ENCODE measurements around the gene COMT. TPM values are rescaled to one million over a fixed set of nuclear protein-coding genes. Genes with fewer than 3 reads are reported as not detected.
A peak's percentile ranks its signal among the peaks of the same experiment; 100 is the strongest.

The COMT gene
- total and polyA plus RNA-seq, 4 donors: 75.3 to 430 (median 146) TPM

DNA sequence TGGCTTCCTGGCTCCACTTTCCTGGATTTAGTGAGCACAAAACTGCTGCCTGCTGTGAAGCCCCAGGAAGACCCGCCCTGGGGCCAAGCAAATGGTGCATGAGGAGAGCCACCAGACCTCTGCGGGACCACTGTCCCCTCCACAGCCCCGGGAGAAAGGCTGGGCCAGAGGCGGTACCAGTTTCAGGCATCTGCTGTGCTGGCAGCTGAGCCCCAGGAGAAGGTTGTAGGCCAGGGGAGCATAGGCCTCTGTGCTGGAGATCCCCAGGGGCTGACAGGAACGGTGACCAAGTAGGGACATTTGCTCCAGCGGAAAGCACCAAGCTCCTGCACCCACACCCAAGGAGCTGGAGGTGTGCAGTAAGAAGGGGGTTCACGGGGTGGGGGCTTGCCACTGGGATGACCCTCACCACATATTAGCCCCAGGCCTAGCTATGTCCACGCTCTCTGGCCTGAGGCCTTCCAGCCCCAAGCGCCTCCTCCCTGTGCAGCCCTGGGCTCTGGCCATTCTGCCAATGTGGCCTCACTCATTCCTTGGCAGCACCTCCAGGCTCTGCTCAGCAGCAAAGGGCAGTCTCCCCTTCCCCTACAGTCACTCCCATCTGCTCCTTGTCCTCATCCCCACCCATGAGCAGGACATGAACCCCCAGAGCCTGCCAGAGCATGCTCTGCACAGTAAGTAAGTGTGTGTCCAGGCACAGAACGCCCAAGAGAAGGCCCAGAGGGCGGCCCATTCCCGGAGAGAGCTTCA lies 24.0 kb upstream of the COMT start:
- Histone ChIP-seq H3K9ac (ENCODE audit: low read depth in 1 of 2, low read length in 2 of 2) (no peak overlapping the region), H3K4me1 (ENCODE audit: control insufficient read depth in 4 of 4, insufficient read depth in 4 of 4, low read length in 3 of 4) (no peaks in the 10 kb centered on the region), H3K36me3 (ENCODE audit: control insufficient read depth in 4 of 4, insufficient read depth in 3 of 4, low read depth in 1 of 4, low read length in 3 of 4) (peaks cover 21 to 57% (median 39%) of the 10 kb centered on the region in 4 donors), H3K27ac (ENCODE audit: low read depth in 1 of 2, low read length in 2 of 2) (no peak overlapping the region), H3K4me3 (ENCODE audit: low read depth in 1 of 3, low read length in 3 of 3) (no peak overlapping the region), H3K9me3 (ENCODE audit: control insufficient read depth in 4 of 4, low read length in 3 of 4) (no peaks in the 10 kb centered on the region), H3K27me3 (ENCODE audit: control insufficient read depth in 4 of 4, insufficient read depth in 4 of 4, low read length in 3 of 4) (no peaks in the 10 kb centered on the region)
- 97% methylated on average over 12 of the region's 12 CpGs for WGBS
- DNase-seq (ENCODE audit: low spot score): peak; percentile 29
- no peak for TF ChIP-seq RXRA (IDR thresholded peaks at IDR 0.05)
- TF ChIP-seq SP1 (IDR thresholded peaks at IDR 0.05): no peak
- TF ChIP-seq FOXA1 (IDR thresholded peaks at IDR 0.05): no peak
- no peak for TF ChIP-seq GABPA (IDR thresholded peaks at IDR 0.05 in 1 of 2, conservative IDR thresholded peaks at IDR 0.05 in 1 of 2)
- no peak for TF ChIP-seq HNF4A (conservative IDR thresholded peaks at IDR 0.05)
- no peak for TF ChIP-seq MAX (IDR thresholded peaks at IDR 0.05)
- TF ChIP-seq EGR1 (IDR thresholded peaks at IDR 0.05; ENCODE audit: low read depth in 2 of 2): no peak
- no peak for TF ChIP-seq YY1 (IDR thresholded peaks at IDR 0.05)
- TF ChIP-seq, protein P1, sequence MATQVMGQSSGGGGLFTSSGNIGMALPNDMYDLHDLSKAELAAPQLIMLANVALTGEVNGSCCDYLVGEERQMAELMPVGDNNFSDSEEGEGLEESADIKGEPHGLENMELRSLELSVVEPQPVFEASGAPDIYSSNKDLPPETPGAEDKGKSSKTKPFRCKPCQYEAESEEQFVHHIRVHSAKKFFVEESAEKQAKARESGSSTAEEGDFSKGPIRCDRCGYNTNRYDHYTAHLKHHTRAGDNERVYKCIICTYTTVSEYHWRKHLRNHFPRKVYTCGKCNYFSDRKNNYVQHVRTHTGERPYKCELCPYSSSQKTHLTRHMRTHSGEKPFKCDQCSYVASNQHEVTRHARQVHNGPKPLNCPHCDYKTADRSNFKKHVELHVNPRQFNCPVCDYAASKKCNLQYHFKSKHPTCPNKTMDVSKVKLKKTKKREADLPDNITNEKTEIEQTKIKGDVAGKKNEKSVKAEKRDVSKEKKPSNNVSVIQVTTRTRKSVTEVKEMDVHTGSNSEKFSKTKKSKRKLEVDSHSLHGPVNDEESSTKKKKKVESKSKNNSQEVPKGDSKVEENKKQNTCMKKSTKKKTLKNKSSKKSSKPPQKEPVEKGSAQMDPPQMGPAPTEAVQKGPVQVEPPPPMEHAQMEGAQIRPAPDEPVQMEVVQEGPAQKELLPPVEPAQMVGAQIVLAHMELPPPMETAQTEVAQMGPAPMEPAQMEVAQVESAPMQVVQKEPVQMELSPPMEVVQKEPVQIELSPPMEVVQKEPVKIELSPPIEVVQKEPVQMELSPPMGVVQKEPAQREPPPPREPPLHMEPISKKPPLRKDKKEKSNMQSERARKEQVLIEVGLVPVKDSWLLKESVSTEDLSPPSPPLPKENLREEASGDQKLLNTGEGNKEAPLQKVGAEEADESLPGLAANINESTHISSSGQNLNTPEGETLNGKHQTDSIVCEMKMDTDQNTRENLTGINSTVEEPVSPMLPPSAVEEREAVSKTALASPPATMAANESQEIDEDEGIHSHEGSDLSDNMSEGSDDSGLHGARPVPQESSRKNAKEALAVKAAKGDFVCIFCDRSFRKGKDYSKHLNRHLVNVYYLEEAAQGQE (IDR thresholded peaks at IDR 0.05): no peak
- TF ChIP-seq TAF1 (conservative IDR thresholded peaks at IDR 0.05): no peak
- TF ChIP-seq NR2F2 (IDR thresholded peaks at IDR 0.05): no peak
- TF ChIP-seq, protein P2, sequence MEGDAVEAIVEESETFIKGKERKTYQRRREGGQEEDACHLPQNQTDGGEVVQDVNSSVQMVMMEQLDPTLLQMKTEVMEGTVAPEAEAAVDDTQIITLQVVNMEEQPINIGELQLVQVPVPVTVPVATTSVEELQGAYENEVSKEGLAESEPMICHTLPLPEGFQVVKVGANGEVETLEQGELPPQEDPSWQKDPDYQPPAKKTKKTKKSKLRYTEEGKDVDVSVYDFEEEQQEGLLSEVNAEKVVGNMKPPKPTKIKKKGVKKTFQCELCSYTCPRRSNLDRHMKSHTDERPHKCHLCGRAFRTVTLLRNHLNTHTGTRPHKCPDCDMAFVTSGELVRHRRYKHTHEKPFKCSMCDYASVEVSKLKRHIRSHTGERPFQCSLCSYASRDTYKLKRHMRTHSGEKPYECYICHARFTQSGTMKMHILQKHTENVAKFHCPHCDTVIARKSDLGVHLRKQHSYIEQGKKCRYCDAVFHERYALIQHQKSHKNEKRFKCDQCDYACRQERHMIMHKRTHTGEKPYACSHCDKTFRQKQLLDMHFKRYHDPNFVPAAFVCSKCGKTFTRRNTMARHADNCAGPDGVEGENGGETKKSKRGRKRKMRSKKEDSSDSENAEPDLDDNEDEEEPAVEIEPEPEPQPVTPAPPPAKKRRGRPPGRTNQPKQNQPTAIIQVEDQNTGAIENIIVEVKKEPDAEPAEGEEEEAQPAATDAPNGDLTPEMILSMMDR (IDR thresholded peaks at IDR 0.05; ENCODE audit: low read depth, low read length, missing input control): no peak
- no peak for TF ChIP-seq HNF4G (IDR thresholded peaks at IDR 0.05)
- no peak for TF ChIP-seq ATF3 (IDR thresholded peaks at IDR 0.05)

GRCh38 chr22:19918332-19919106 lies 23.1 kb upstream of the COMT start:
- H3K9me3 ChIP-seq (ENCODE audit: control insufficient read depth in 4 of 4, low read length in 3 of 4): no peaks in the 10 kb centered on the region
- H3K27me3 ChIP-seq (ENCODE audit: control insufficient read depth in 4 of 4, insufficient read depth in 4 of 4, low read length in 3 of 4): no peaks in the 10 kb centered on the region
- H3K4me1 ChIP-seq (ENCODE audit: control insufficient read depth in 4 of 4, insufficient read depth in 4 of 4, low read length in 3 of 4): no peaks in the 10 kb centered on the region
- DNase-seq (ENCODE audit: low spot score): peak; percentile 39
- H3K36me3 ChIP-seq (ENCODE audit: control insufficient read depth in 4 of 4, insufficient read depth in 3 of 4, low read depth in 1 of 4, low read length in 3 of 4): peaks cover 22 to 50% (median 35%) of the 10 kb centered on the region in 4 donors
- TF ChIP-seq, protein P2 (IDR thresholded peaks at IDR 0.05; ENCODE audit: low read depth, low read length, missing input control): no peak
- TF ChIP-seq ATF3 (IDR thresholded peaks at IDR 0.05) (no peak), RAD21 (IDR thresholded peaks at IDR 0.05) (no peak), YY1 (IDR thresholded peaks at IDR 0.05) (no peak), FOXA1 (IDR thresholded peaks at IDR 0.05) (no peak), TAF1 (conservative IDR thresholded peaks at IDR 0.05) (no peak), HNF4G (IDR thresholded peaks at IDR 0.05) (no peak), SP1 (IDR thresholded peaks at IDR 0.05) (no peak)
- no peak overlapping the region for H3K9ac ChIP-seq (ENCODE audit: low read depth in 1 of 2, low read length in 2 of 2)
- H3K27ac ChIP-seq (ENCODE audit: low read depth in 1 of 2, low read length in 2 of 2): no peak overlapping the region
- no peak overlapping the region for H3K4me3 ChIP-seq (ENCODE audit: low read depth in 1 of 3, low read length in 3 of 3)
- WGBS: 85% methylated on average over 23 of the region's 23 CpGs

Data from liver (tissue), 9 donors.